GM12878 (cell line): Measurements from ENCODE around the gene CIAO1. TPM values are rescaled to one million over a fixed set of nuclear protein-coding genes. Genes with fewer than 3 reads are reported as not detected.
A peak's percentile ranks its signal among the peaks of the same experiment; 100 is the strongest.

Experiments
- ATAC-seq: fragments of 200-7000 bp; cut with Tn5 transposase; 3 replicates; pipeline ENCODE4 v1.9.1; 2020; ENCODE audit warnings: mild to moderate bottlenecking, moderate library complexity
- BruUV-seq: library from RNA; stranded (reverse); fragments of 400-500 nt; replicated peaks from 2 replicates; lab custom pipeline; 2021; lab: Mats Ljungman, UMichigan
- CTCF ChIA-PET: fragments of 300-600 bp; sonication (Branson Sonifier 250); formaldehyde crosslinking; extraction: SDS; loops from one replicate; lab custom pipeline; 2021; ENCODE audit warnings: inconsistent platforms; lab: Yijun Ruan, JAX
- POLR2A ChIA-PET: fragments of 350-600 bp; formaldehyde crosslinking; extraction: SDS; loops from one replicate; lab custom pipeline; 2021; ENCODE audit warnings: inconsistent platforms; lab: Charles Lee
- RAD21 ChIA-PET: fragments of 300-600 bp; sonication (Branson Sonifier 250); formaldehyde crosslinking; loops from one replicate; lab custom pipeline; 2023; ENCODE audit warnings: antibody characterized with exemption; ENCODE audit not compliant: unreplicated experiment; lab: Charles Lee
- SMC1A ChIA-PET: fragments of 300-600 bp; sonication (Branson Sonifier 250); formaldehyde crosslinking; loops from one replicate; lab custom pipeline; 2023; ENCODE audit not compliant: unreplicated experiment, uncharacterized antibody; lab: Charles Lee
- DNase-seq: peaks from one replicate; pipeline ENCODE4 v3.0.0-alpha.2; 2011; ENCODE audit warnings: low read depth, low spot score
- FAIRE-seq: peaks from 3 replicates; lab custom pipeline; 2011; peaks lifted over from hg19 to GRCh38; lab: Jason Lieb, UNC
- H2AFZ ChIP-seq: 2 replicates; pipeline ENCODE4 v1.6.0; 2011; ENCODE audit warnings: low read depth, low read length, control low read depth; ENCODE audit not compliant: control insufficient read depth
- H3K27ac ChIP-seq: 2 replicates; pipeline ENCODE4 v1.5.1; 2011; ENCODE audit warnings: control low read depth; ENCODE audit not compliant: control insufficient read depth, insufficient read depth
- H3K27me3 ChIP-seq, 2 experiments: replicated peaks in 1 of 2; 2 replicates each; pipeline versions ENCODE4 v1.6.0 to v1.6.1; 2011; ENCODE audit warnings: low read length in 1 of 2; ENCODE audit not compliant: control insufficient read depth in 2 of 2, insufficient read depth in 2 of 2
- H3K36me3 ChIP-seq, 2 experiments: 2 replicates each; pipeline ENCODE4 v1.5.1; 2011; ENCODE audit warnings: low read length in 1 of 2; ENCODE audit not compliant: control insufficient read depth in 2 of 2, insufficient read depth in 2 of 2
- H3K4me1 ChIP-seq: 2 replicates; pipeline ENCODE4 v1.6.1; 2011; ENCODE audit warnings: mild to moderate bottlenecking, low read length, moderate library complexity, mixed read lengths; ENCODE audit not compliant: control insufficient read depth, insufficient read depth
- H3K4me2 ChIP-seq: 2 replicates; pipeline ENCODE4 v1.6.0; 2011; ENCODE audit warnings: control low read depth; ENCODE audit not compliant: control insufficient read depth, insufficient read depth
- H3K4me3 ChIP-seq: fragments of 200-600 bp; sonication (generic); 2 replicates; pipeline ENCODE4 v1.5.1; 2016
- H3K79me2 ChIP-seq: 2 replicates; pipeline ENCODE4 v1.6.0; 2011; ENCODE audit warnings: low read length; ENCODE audit not compliant: control insufficient read depth, insufficient read depth
- H3K9ac ChIP-seq: 2 replicates; pipeline ENCODE4 v1.8.0; 2011; ENCODE audit warnings: low read length, control low read depth, mixed read lengths; ENCODE audit not compliant: control insufficient read depth, insufficient read depth
- H3K9me3 ChIP-seq: replicated peaks from 3 replicates; pipeline ENCODE4 v1.5.1; 2011; ENCODE audit warnings: mild to moderate bottlenecking, low read length; ENCODE audit not compliant: control insufficient read depth, insufficient read depth
- H4K20me1 ChIP-seq: 2 replicates; pipeline ENCODE4 v1.6.0; 2011; ENCODE audit not compliant: control insufficient read depth, insufficient read depth
- CHD1 ChIP-seq: IDR thresholded peaks from 2 replicates; pipeline ENCODE4 v1.6.1; 2012; ENCODE audit warnings: low read depth, low read length, improper control_type of control experiment
- CHD2 ChIP-seq: IDR thresholded peaks from 2 replicates; pipeline ENCODE4 v1.6.1; 2011; ENCODE audit warnings: low read depth, low read length, improper control_type of control experiment, borderline replicate concordance
- EGR1 ChIP-seq, 2 experiments: IDR thresholded peaks; 1 replicate in 1 of 2; 2 replicates in 1 of 2; pipeline ENCODE4 v1.6.1; 2011 to 2012; ENCODE audit warnings: low read depth in 2 of 2, low read length in 2 of 2, borderline replicate concordance in 1 of 2, mild to moderate bottlenecking in 1 of 2, moderate library complexity in 1 of 2
- FOXM1 ChIP-seq: IDR thresholded peaks from 2 replicates; pipeline ENCODE4 v1.6.1; 2012; ENCODE audit warnings: low read depth, mild to moderate bottlenecking, inconsistent platforms, low read length, moderate library complexity
- MYC ChIP-seq: IDR thresholded peaks from 2 replicates; pipeline ENCODE4 v1.6.1; 2011; ENCODE audit warnings: mild to moderate bottlenecking, low read length, moderate library complexity, inconsistent platforms; ENCODE audit not compliant: insufficient read depth, insufficient replicate concordance, insufficient read length, severe bottlenecking
- SUPT20H ChIP-seq: IDR thresholded peaks from 2 replicates; pipeline ENCODE4 v1.6.1; 2011; ENCODE audit warnings: low read depth, mild to moderate bottlenecking, low read length, moderate library complexity, borderline replicate concordance; ENCODE audit not compliant: control insufficient read depth
- TARDBP ChIP-seq: IDR thresholded peaks from 2 replicates; pipeline ENCODE4 v1.6.1; 2016; ENCODE audit warnings: borderline replicate concordance
- ZZZ3 ChIP-seq: IDR thresholded peaks from 2 replicates; pipeline ENCODE4 v1.6.1; 2011; ENCODE audit warnings: low read depth; ENCODE audit not compliant: control insufficient read depth, insufficient read length
- WGBS: methylation state at CpG from one replicate; pipeline ENCODE4 v1.1.6; 2016; ENCODE audit warnings: low lambda C conversion rate; ENCODE audit not compliant: insufficient replicate concordance, insufficient coverage; ENCODE audit errors: missing lambda C conversion rate; 5-methylcytosine and 5-hydroxymethylcytosine counted together
- in situ Hi-C: fragments of 300-500 bp; cut with MboI; formaldehyde crosslinking; loops from 9 replicates; pipeline ENCODE4 v1.14.3; 2018; ENCODE audit warnings: mixed read lengths
- intact Hi-C: fragments of 100-400 bp; cut with micrococcal nuclease; formaldehyde crosslinking; loops from one replicate; pipeline ENCODE4 v1.14.2; 2022; ENCODE audit not compliant: unreplicated experiment
- polyA plus RNA-seq, 11 experiments: library from polyadenylated mRNA; depleted of rRNA in 4 of 11; unstranded in 6 of 11; stranded (reverse) in 5 of 11; fragments of >200 nt; fragmentation: Nextera tagmentation in 4 of 11; fragmentation: Illumina TruSeq in 1 of 11; extraction: Ambion mirVana in 4 of 11; extraction: Trizol in 1 of 11; gene quantifications; 1 replicate in 1 of 11; 2 replicates in 10 of 11; pipeline versions ENCODE4 v1.2.1 to v1.2.3, GENCODE V29; 2011 to 2016; ENCODE audit warnings: inconsistent platforms in 2 of 11, missing spikeins in 2 of 11, low read depth in 1 of 11
- total RNA-seq, 4 experiments: library from RNA; depleted of rRNA in 3 of 4; stranded (reverse); fragments of >200 nt in 3 of 4; fragmentation: Illumina TruSeq in 1 of 4; extraction: Trizol in 1 of 4; gene quantifications; 2 replicates each; pipeline versions ENCODE4 v1.2.1 to v1.2.3, GENCODE V29; 2013 to 2021
- TF ChIP-seq, protein P1 (sequence below): IDR thresholded peaks from 2 replicates; pipeline ENCODE4 v1.6.1; 2012; ENCODE audit warnings: low read depth, low read length, improper control_type of control experiment
- TF ChIP-seq, protein P2 (sequence below): fragments of 450-650 bp; formaldehyde crosslinking; IDR thresholded peaks from 2 replicates; pipeline ENCODE4 v1.5.0; 2022; ENCODE audit warnings: mild to moderate bottlenecking, missing genetic modification characterization
- TF ChIP-seq, protein P3 (sequence below): fragments of 450-650 bp; IDR thresholded peaks from 2 replicates; pipeline ENCODE4 v1.6.1; 2016; ENCODE audit warnings: mild to moderate bottlenecking
- TF ChIP-seq, protein P4 (sequence below): fragments of 450-650 bp; IDR thresholded peaks from 2 replicates; pipeline ENCODE4 v1.6.1; 2017; ENCODE audit warnings: antibody characterized with exemption, mild to moderate bottlenecking, moderate library complexity

The CIAO1 gene
- total and polyA plus RNA-seq, 10 of the 15 experiments (the other 5 are each of a cell fraction or from before 2014, with no cell fraction given) = 8.3 to 89.4 (median 63.4) TPM

DNA sequence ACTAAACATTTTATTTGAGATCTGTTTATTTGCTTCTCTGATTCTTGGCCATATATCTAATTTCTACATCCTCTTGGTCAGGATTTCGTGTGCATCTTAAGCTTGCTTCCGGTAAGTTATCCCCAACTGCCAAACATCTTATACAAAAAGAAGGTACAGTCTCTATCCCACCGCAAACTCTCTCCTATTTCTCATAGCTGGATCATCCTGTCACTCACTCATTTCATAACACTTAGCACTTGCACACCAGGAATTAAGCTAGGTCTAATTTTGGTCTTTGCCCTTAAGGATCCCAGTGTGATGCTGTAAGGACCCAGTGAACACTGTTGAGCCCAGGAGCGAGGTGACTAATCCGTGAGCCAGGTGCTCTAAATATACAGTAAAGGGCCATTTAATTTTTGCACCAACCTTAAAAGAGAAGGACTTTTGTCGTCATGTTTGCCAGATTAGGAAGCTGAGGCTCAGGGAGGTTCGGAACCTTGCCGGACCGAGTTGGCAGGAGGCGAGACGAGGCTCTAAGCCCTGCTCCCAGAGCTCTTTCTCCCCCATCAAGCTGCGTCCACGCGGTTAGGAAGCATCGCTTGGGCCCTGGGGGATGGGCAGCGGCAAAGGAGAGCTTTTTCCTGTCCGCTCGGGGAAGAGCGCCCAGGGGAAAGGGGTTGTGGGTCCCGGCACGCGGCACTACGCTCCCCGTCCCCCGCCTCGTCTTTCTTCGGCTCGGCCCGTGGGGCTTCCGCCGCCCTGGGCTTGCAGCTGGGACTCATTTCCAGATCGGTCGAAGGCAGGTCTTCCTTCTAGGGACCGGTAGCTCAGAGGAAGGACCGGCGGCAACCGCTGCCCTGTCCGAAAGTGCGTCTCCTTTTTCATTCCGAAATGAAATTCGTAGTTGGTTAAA lies 55.0 kb downstream of the CIAO1 start:
- WGBS = under 1% methylated on average over 40 of the region's 41 CpGs
- intact Hi-C loops = loop anchor here (2.0 to 5.0 kb wide), 3 partner anchors 14 to 114 kb away; partner anchors contain the start of genes CIAO1, STARD7 and TMEM127
- FAIRE-seq (no peak), ATAC-seq (peak; percentile 48), DNase-seq (no peak)
- Histone ChIP-seq H3K4me3 (peak overlapping the region; percentile 90), H2AFZ (peak overlapping the region; percentile 89), H3K9me3 (no peaks in the 10 kb centered on the region), H4K20me1 (no peaks in the 10 kb centered on the region), H3K79me2 (peaks cover 29% of the 10 kb centered on the region), H3K27me3 (no peaks in the 10 kb centered on the region), H3K9ac (peak overlapping the region; percentile 77), H3K36me3 (no peaks in the 10 kb centered on the region), H3K27ac (peak overlapping the region; percentile 88), H3K4me2 (peak overlapping the region; percentile 95), H3K4me1 (peaks cover 30% of the 10 kb centered on the region)
- TSS peak; percentile 85 for BruUV-seq
- CTCF ChIA-PET = interaction anchor here (0.8 to 2.6 kb wide), 16 partner anchors 11 to 329 kb away, joined by 3 to 8 read pairs (median 4); partner anchors contain the start of genes ANKRD36C, SNRNP200 and STARD7
- RAD21 ChIA-PET = interaction anchor here (1.0 to 4.7 kb wide), 14 partner anchors 10 to 537 kb away, joined by 3 to 44 read pairs (median 6); partner anchors contain the start of genes ANKRD39, NCAPH, SNRNP200 and STARD7
- SMC1A ChIA-PET = interaction anchor here (0.6 to 13.4 kb wide), 12 partner anchors 8 to 213 kb away, joined by 3 to 231 read pairs (median 4); partner anchors contain the start of genes NCAPH and SNRNP200
- in situ Hi-C loops = no loop called here
- POLR2A ChIA-PET = interaction anchor here (0.5 to 7.7 kb wide), 17 partner anchors 8 to 217 kb away, joined by 3 to 151 read pairs (median 4); partner anchors contain the start of genes NCAPH, SNRNP200 and STARD7
- peak; percentile 46 for TF ChIP-seq CHD2
- TF ChIP-seq TARDBP = 0 out of 2 replicates have a peak, but pooled peaks have one; percentile 23
- TF ChIP-seq, protein P1, sequence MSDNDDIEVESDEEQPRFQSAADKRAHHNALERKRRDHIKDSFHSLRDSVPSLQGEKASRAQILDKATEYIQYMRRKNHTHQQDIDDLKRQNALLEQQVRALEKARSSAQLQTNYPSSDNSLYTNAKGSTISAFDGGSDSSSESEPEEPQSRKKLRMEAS = peak; percentile 58; the same call in 1 of the 2 replicates
- TF ChIP-seq, protein P2, sequence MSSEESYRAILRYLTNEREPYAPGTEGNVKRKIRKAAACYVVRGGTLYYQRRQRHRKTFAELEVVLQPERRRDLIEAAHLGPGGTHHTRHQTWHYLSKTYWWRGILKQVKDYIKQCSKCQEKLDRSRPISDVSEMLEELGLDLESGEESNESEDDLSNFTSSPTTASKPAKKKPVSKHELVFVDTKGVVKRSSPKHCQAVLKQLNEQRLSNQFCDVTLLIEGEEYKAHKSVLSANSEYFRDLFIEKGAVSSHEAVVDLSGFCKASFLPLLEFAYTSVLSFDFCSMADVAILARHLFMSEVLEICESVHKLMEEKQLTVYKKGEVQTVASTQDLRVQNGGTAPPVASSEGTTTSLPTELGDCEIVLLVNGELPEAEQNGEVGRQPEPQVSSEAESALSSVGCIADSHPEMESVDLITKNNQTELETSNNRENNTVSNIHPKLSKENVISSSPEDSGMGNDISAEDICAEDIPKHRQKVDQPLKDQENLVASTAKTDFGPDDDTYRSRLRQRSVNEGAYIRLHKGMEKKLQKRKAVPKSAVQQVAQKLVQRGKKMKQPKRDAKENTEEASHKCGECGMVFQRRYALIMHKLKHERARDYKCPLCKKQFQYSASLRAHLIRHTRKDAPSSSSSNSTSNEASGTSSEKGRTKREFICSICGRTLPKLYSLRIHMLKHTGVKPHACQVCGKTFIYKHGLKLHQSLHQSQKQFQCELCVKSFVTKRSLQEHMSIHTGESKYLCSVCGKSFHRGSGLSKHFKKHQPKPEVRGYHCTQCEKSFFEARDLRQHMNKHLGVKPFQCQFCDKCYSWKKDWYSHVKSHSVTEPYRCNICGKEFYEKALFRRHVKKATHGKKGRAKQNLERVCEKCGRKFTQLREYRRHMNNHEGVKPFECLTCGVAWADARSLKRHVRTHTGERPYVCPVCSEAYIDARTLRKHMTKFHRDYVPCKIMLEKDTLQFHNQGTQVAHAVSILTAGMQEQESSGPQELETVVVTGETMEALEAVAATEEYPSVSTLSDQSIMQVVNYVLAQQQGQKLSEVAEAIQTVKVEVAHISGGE = no peak
- peak; percentile 51 for TF ChIP-seq MYC
- no peak for TF ChIP-seq SUPT20H
- TF ChIP-seq, protein P3, sequence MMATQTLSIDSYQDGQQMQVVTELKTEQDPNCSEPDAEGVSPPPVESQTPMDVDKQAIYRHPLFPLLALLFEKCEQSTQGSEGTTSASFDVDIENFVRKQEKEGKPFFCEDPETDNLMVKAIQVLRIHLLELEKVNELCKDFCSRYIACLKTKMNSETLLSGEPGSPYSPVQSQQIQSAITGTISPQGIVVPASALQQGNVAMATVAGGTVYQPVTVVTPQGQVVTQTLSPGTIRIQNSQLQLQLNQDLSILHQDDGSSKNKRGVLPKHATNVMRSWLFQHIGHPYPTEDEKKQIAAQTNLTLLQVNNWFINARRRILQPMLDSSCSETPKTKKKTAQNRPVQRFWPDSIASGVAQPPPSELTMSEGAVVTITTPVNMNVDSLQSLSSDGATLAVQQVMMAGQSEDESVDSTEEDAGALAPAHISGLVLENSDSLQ = peak; percentile 61
- TF ChIP-seq FOXM1 = no peak
- 0 out of 2 replicates have a peak, but pooled peaks have one; percentile 57 for TF ChIP-seq CHD1
- TF ChIP-seq EGR1 (IDR thresholded peaks at IDR 0.05; ENCODE audit: borderline replicate concordance in 1 of 2, low read depth in 2 of 2, low read length in 2 of 2) = peak in 1 of 2 experiments; percentile 4; a peak in 1 of 3 replicates
- TF ChIP-seq, protein P4, sequence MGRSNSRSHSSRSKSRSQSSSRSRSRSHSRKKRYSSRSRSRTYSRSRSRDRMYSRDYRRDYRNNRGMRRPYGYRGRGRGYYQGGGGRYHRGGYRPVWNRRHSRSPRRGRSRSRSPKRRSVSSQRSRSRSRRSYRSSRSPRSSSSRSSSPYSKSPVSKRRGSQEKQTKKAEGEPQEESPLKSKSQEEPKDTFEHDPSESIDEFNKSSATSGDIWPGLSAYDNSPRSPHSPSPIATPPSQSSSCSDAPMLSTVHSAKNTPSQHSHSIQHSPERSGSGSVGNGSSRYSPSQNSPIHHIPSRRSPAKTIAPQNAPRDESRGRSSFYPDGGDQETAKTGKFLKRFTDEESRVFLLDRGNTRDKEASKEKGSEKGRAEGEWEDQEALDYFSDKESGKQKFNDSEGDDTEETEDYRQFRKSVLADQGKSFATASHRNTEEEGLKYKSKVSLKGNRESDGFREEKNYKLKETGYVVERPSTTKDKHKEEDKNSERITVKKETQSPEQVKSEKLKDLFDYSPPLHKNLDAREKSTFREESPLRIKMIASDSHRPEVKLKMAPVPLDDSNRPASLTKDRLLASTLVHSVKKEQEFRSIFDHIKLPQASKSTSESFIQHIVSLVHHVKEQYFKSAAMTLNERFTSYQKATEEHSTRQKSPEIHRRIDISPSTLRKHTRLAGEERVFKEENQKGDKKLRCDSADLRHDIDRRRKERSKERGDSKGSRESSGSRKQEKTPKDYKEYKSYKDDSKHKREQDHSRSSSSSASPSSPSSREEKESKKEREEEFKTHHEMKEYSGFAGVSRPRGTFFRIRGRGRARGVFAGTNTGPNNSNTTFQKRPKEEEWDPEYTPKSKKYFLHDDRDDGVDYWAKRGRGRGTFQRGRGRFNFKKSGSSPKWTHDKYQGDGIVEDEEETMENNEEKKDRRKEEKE = no peak
- TF ChIP-seq ZZZ3 = no peak
